Measurements from ENCODE around the gene MAP1S. TPM values are rescaled to one million over a fixed set of nuclear protein-coding genes. Genes with fewer than 3 reads are reported as not detected.

Gene MAP1S
- total RNA-seq, 4 donors from 2014 or later = 23.4 to 39.3 (median 31.2) TPM

- peak overlapping the region in 1 of 4 donors; percentile 42 for H3K27ac ChIP-seq
- 28 to 47% methylated on average over 7 to 8 of the region's 8 CpGs for WGBS, 2 donors
- DNase-seq (ENCODE audit: low spot score in 2 of 2) = peak in 1 of 2 donors; percentile 21
- no peaks in the 10 kb centered on the region for H3K27me3 ChIP-seq
- H3K36me3 ChIP-seq = peaks cover 0 to 42% (median 19%) of the 10 kb centered on the region in 3 donors
- peak overlapping the region in 1 of 4 donors; percentile 96 for H3K4me3 ChIP-seq
- peak in 1 of 2 donors; percentile 37 for TF ChIP-seq EP300 (IDR thresholded peaks at IDR 0.05)
- TF ChIP-seq CTCF (IDR thresholded peaks at IDR 0.05) = no peak
- H3K4me1 ChIP-seq = peaks cover 0 to 60% (median 31%) of the 10 kb centered on the region in 4 donors
- no peaks in the 10 kb centered on the region for H3K9me3 ChIP-seq
Measured at GRCh38 chr19:17721821-17722220, 2.5 kb downstream of the MAP1S start.

- Histone ChIP-seq H3K27ac (no peak overlapping the region), H3K27me3 (no peaks in the 10 kb centered on the region), H3K4me1 (peaks cover 0 to 57% (median 30%) of the 10 kb centered on the region in 4 donors), H3K4me3 (no peak overlapping the region), H3K9me3 (no peaks in the 10 kb centered on the region), H3K36me3 (peaks cover 0 to 51% (median 24%) of the 10 kb centered on the region in 3 donors)
- TF ChIP-seq EP300 (IDR thresholded peaks at IDR 0.05) = no peak
- TF ChIP-seq CTCF (IDR thresholded peaks at IDR 0.05) = no peak
- TF ChIP-seq POLR2A (IDR thresholded peaks at IDR 0.05) = no peak
- no peak for DNase-seq (ENCODE audit: low spot score in 2 of 2)
- WGBS, 2 donors = 66 to 79% methylated on average over 12 of the region's 12 CpGs
Measured at GRCh38 chr19:17722655-17723240, 3.5 kb downstream of the MAP1S start.

- H3K4me3 ChIP-seq = no peak overlapping the region
- WGBS, 2 donors = 85 to 96% methylated on average over 7 of the region's 7 CpGs
- DNase-seq (ENCODE audit: low spot score in 2 of 2) = no peak
- H3K4me1 ChIP-seq = peaks cover 0 to 56% (median 24%) of the 10 kb centered on the region in 4 donors
- no peaks in the 10 kb centered on the region for H3K9me3 ChIP-seq
- no peak overlapping the region for H3K27ac ChIP-seq
- peaks cover 0 to 70% (median 30%) of the 10 kb centered on the region in 3 donors for H3K36me3 ChIP-seq
- TF ChIP-seq EP300 (IDR thresholded peaks at IDR 0.05) (no peak), POLR2A (IDR thresholded peaks at IDR 0.05) (no peak), CTCF (IDR thresholded peaks at IDR 0.05) (no peak)
- no peaks in the 10 kb centered on the region for H3K27me3 ChIP-seq
Measured at GRCh38 chr19:17724655-17725054, 5.4 kb downstream of the MAP1S start.

GRCh38 chr19:17725422-17726078 lies 6.3 kb downstream of the MAP1S start:
- TF ChIP-seq CTCF (IDR thresholded peaks at IDR 0.05) (peak in 1 of 5 experiments; percentile 8), EP300 (IDR thresholded peaks at IDR 0.05) (no peak)
- H3K9me3 ChIP-seq = no peaks in the 10 kb centered on the region
- H3K36me3 ChIP-seq = peaks cover 0 to 79% (median 30%) of the 10 kb centered on the region in 3 donors
- H3K27me3 ChIP-seq = no peaks in the 10 kb centered on the region
- DNase-seq (ENCODE audit: low spot score in 2 of 2) = no peak
- H3K4me3 ChIP-seq = no peak overlapping the region
- H3K4me1 ChIP-seq = peaks cover 0 to 49% (median 17%) of the 10 kb centered on the region in 4 donors
- H3K27ac ChIP-seq = no peak overlapping the region
- 86% methylated on average over 21 of the region's 21 CpGs for WGBS, 2 donors

- no peak for DNase-seq (ENCODE audit: low spot score in 2 of 2)
- H3K9me3 ChIP-seq = no peaks in the 10 kb centered on the region
- 94 to 96% methylated on average over 29 to 32 of the region's 59 CpGs for WGBS, 2 donors
- H3K4me3 ChIP-seq = no peak overlapping the region
- peaks cover 0 to 86% (median 30%) of the 10 kb centered on the region in 3 donors for H3K36me3 ChIP-seq
- no peak for TF ChIP-seq EP300 (IDR thresholded peaks at IDR 0.05)
- TF ChIP-seq CTCF (IDR thresholded peaks at IDR 0.05) = no peak
- TF ChIP-seq POLR2A (IDR thresholded peaks at IDR 0.05) = no peak
- H3K27me3 ChIP-seq = no peaks in the 10 kb centered on the region
- H3K4me1 ChIP-seq = peaks cover 0 to 42% (median 10%) of the 10 kb centered on the region in 4 donors
- H3K27ac ChIP-seq = no peak overlapping the region
Measured at GRCh38 chr19:17726136-17726741, 7.0 kb downstream of the MAP1S start.

Measured in tibial nerve (tissue), 4 donors.